CD4-positive, alpha-beta T cell treated with Interleukin-1 beta for 1 hour (primary cell): ENCODE data around the gene FAM107B.

ENCODE experiments used
- DNase-seq, 2 donors: peaks; one replicate each; pipeline ENCODE4 v3.0.0-alpha.2; 2020 to 2022

Gene FAM107B

DNA sequence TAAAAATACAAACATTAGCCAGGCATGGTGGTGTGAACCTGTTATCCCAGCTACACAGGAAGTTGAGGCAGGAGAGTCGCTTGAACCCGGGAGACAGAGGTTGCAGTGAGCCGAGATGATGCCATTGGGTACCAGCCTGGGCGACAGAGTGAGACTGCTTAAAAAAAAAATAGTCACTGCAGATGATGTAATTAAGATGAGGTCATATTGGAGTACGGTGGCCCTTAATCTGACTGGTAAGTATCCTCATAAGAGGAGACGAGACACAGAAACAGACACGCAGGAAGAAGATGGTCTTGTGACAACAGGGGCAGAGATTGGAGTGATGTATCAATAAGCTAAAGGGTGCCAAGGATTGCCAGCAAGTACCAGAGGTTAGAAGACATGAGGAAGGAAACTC, 156.0 kb downstream of the FAM107B start:
- no peak for DNase-seq

- peak in 1 of 2 donors; percentile 27 for DNase-seq
These were observed 156.8 kb downstream of the FAM107B start for GRCh38 chr10:14617852-14618251.

DNA sequence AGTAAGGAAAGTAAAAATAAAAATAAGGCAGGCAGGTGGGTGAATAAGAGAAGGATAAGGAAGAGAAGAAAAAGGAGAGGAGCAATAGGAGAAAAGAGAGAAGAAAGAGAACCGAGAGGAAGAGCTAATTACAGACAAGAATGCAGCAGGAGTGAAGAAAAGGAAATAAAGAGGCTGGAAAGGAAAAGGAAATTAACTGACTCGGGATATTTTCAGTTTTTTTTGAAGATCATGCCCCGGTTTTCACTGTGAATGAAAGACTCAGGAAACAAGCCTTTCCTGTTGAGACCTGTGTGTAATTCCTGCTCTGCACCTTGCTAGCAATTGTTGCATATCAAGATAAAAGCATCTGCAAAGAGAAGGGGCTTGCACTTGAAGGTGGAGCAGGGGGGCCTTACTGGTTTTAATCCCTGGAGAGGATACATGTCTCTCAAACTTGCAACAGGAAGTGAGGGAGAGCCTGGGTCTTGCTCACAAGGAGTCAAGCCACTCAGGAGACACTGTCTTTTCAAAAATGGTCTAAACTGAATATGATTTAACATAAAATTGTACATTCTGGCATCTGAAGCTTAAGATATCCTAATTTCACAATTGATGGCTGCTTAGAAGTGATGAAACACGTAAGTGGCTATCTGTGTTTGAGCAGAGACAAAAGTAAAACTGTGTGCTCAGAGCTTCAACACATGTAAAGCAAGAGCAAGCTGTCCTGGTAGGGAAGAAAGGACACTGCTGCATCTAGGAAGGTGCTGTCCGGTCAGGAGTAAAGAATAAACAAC, 157.6 kb downstream of the FAM107B start:
- no peak for DNase-seq

DNA sequence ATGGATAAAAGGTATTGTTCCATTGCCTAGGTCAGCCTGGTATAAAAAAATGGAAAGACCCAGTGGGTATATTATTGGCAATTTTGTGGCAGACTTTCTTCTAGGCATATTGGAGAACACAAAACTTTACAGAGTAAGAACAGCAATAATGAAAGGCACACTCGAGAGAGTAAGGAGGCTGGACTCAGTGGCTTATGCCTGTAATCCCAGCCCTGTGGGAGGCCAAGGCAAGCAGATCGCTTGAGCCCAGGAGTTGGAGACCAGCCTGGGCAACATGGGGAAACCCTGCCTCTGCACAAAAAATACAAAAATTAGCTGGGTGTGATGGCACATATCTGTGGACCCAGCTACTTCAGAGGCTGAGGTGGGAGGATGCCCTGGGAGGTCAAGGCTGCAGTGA, 158.2 kb downstream of the FAM107B start:
- DNase-seq, result no peak

GRCh38 chr10:14613588-14613920, 161.1 kb downstream of the FAM107B start:
- DNase-seq, result no peak

- DNase-seq, result no peak
These were observed 161.7 kb downstream of the FAM107B start for GRCh38 chr10:14612873-14613587.

DNA sequence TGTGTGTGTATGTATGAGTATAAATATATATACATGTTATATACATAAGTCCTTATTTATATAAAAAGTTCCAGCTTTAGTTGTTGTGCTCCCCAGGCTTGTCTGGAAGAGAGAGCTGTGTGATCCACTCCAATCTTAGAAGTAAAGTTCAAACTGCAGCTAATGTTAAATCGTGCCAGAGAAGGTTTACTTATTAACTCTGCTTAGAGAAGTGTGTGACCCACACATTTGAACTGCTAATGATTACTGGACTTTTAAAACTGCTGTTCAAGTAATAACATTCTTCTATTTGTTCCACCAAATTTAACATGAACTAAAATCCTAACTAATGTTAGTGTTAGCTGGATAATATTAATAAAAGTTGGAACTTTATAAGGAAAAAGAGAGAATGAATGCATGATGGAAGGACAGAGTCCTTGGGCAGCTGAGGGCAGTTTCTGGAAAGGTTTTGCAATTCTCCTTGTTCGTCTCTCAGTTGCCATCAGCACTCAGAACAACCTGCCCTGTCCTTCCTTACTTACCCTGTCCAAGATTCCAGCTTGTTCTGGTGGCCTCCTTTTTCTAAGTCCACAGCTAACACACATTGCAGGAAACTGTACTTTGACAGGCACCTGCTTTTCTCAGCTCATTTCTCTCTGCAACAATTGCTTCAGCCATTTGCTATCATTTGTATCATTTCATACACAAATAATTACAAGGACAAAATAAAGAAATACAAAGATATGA, 162.6 kb downstream of the FAM107B start:
- no peak for DNase-seq

- no peak for DNase-seq
These were observed 165.5 kb downstream of the FAM107B start for GRCh38 chr10:14609178-14609577.

- DNase-seq, result peak in 1 of 2 donors; percentile 66
These were observed 166.2 kb downstream of the FAM107B start for GRCh38 chr10:14608381-14609001.

DNA sequence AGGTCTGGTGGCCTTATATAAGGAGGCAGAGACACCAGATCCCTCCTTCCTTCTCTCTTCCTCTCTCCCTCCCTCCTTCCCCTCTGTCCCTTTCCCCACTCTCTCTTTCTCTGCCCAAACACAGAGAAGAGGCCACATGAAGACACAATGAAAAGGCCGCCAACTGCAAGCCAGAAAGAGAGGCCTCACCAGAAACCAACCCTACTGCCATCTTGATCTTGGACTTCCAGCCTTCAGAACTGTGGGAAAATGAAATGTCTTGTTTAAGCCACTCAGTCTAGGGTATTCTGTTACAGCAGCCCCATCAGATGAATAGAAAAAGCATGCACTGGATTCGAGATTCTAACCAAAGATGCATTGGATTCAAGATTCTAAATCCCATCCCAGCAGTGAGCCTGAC, 168.1 kb downstream of the FAM107B start:
- no peak for DNase-seq

DNA sequence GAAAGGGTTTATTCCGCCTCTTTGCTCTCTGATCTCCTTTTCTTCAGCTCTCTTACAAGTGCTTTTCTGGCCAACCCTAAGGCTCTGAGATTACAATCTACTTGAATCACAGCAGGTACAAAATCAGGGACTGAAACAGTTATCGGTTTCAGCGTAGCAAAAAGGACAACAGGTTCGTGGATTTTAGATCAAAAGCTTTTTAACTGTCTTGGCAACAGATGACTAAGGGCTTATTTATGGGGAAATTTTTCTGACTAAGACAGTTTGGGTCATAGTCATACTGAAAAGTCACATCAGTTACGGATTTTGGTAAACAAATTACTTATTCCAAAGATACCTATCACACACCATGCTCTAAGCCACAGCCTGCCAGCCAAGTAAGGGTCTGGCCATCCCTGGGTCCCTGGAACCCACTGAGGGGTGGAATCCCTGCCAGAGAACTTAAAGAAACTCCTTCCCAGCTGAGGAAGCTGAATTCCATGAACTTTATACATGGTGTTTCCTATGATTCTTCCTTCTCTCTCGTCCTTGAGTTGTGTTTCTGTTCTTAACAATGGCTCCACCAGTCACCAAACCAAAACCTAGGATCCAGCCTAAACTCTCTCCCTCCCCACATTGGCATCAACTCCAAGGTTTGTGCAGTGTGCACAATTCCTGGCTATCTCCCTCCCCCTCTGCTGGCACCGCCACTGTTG, 169.3 kb downstream of the FAM107B start:
- peak in 1 of 2 donors; percentile 66 for DNase-seq

DNA sequence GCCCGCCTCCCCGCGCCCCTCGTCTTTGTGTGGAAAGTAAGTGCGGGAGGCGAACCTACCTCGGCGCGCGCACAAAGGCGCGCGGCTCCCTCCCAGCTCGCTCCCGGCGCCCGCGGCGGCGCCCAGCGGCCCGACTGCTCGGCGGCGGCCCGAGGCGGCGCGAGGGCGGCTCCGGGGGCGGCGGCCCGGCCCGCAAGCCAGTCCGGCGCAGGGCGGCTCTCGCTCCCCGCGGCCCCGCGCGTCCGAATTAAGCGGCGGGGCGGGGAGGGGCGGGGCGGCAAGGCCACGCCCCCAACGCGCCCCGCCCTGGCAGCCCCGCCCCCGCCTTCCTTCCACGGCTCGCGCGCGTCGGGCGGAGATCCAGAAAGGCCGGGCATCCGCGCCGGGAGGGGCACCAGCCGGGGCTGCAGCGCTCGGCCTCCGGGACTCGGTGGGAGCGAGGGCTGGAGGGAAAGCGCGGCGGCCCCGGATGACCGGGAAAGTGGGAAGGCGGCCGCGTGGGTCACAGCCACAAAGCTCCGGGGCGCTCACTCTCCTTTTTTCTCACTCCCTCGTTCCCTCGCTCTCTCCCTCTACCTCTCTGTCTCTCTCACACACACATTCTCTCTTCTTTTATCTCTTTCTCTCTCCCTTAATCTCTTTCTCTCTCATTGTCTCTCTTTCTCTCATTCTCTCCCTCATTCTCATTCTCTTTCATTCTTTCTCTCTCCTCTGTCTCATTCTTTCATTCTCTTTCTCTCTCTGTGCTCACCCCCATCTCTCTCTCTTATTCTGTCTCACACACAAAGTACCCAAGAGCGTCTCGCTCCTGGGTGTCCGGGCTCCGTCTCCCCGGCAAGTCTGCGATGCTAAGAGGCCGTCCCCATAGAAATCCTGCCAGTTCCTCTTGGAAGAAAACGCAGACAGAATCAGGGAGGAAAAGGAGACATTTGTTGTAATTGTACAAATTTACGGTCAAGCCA, 170.2 kb downstream of the FAM107B start:
- peak; percentile 79 to 80 for DNase-seq

- no peak for DNase-seq
These were observed 171.1 kb downstream of the FAM107B start for GRCh38 chr10:14603534-14604102.

GRCh38 chr10:14602807-14603533, 171.7 kb downstream of the FAM107B start:
- peak in 1 of 2 donors; percentile 32 for DNase-seq

DNA sequence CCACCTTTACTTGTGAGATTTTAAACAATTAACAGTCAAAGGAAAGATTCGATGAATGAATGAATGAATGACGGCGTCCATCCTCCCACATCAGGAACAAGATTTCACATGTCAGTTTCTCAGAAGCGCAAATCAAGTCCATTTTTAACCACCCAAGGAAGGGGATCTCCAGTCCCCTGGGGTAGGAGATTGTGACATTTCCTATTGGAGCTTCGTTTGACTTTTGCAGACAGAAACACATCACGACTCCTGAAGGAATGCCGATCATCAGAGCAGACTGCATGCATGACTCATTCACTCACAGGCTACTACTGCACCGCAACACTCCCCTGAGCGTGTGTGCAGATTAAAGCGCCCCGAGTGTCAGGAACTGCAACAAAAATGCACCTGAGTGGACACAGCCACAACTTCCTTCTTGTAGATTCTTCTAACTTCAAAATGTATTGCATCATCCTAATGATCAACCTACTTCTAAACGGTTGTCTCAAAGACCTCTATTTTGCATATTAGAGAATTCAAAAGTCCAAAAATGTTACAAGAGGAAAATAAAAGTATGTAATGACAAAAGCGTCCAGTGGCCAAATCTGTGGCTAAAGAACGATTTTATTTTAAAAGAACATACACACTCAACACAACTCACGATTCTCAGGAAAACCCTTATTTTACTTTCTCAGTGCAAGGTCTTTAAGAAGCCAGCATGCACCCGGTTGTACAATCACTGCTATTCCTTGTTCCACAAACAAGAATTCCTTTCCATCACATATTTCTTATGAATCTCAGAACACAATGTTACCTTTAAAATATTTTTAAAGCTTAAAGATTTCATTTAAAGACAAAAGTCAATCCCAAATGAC, 172.6 kb downstream of the FAM107B start:
- DNase-seq, result peak; percentile 74 to 79

- peak in 1 of 2 donors; percentile 12 for DNase-seq
These were observed 173.4 kb downstream of the FAM107B start for GRCh38 chr10:14601326-14601725.

GRCh38 chr10:14600065-14600464, 174.6 kb downstream of the FAM107B start:
- peak in 1 of 2 donors; percentile 21 for DNase-seq

- DNase-seq, result peak in 1 of 2 donors; percentile 45
These were observed 175.6 kb downstream of the FAM107B start for GRCh38 chr10:14598809-14599764.
